AG04450 (cell line): ENCODE results near the gene SAMD13. TPM values are rescaled to one million over a fixed set of nuclear protein-coding genes. Genes with fewer than 3 reads are reported as not detected.

Source experiments
- CTCF ChIA-PET: fragments of 300-600, 350-600 bp; formaldehyde crosslinking; extraction: SDS; loops from one replicate; lab custom pipeline; 2022; ENCODE audit warnings: antibody characterized with exemption, inconsistent platforms; lab: Charles Lee
- POLR2A ChIA-PET: fragments of 350-600 bp; formaldehyde crosslinking; extraction: SDS; loops from one replicate; lab custom pipeline; 2021; ENCODE audit warnings: antibody characterized with exemption, inconsistent platforms; lab: Yijun Ruan, JAX
- DNase-seq: peaks from one replicate; pipeline ENCODE4 v3.0.0-alpha.2; 2011; ENCODE audit warnings: low read depth, low spot score
- H3K27ac ChIP-seq: one replicate; pipeline ENCODE4 v1.5.1; 2012; ENCODE audit warnings: low read depth, low read length, control low read depth
- H3K27me3 ChIP-seq: one replicate; pipeline ENCODE4 v1.6.0; 2012; ENCODE audit warnings: low read length; ENCODE audit not compliant: control insufficient read depth, insufficient read depth
- H3K4me3 ChIP-seq: 2 replicates; pipeline ENCODE4 v1.5.1; 2011; ENCODE audit warnings: mild to moderate bottlenecking, low read depth, low read length, control low read depth
- H3K9me3 ChIP-seq: 2 replicates; pipeline ENCODE4 v1.5.1; 2012; ENCODE audit warnings: low read length; ENCODE audit not compliant: control insufficient read depth, insufficient read depth
- polyA plus RNA-seq: library from polyadenylated mRNA; depleted of rRNA; stranded (reverse); fragments of >200 nt; gene quantifications from 2 replicates; pipeline ENCODE4 v1.2.3, GENCODE V29; 2011
- TF ChIP-seq, protein P1 (sequence below): IDR thresholded peaks from 2 replicates; pipeline ENCODE4 v1.5.1; 2011; ENCODE audit warnings: low read depth, low read length, control low read depth, inconsistent platforms

Gene SAMD13
- polyA plus RNA-seq, 1 experiment = 1.0 TPM

DNA sequence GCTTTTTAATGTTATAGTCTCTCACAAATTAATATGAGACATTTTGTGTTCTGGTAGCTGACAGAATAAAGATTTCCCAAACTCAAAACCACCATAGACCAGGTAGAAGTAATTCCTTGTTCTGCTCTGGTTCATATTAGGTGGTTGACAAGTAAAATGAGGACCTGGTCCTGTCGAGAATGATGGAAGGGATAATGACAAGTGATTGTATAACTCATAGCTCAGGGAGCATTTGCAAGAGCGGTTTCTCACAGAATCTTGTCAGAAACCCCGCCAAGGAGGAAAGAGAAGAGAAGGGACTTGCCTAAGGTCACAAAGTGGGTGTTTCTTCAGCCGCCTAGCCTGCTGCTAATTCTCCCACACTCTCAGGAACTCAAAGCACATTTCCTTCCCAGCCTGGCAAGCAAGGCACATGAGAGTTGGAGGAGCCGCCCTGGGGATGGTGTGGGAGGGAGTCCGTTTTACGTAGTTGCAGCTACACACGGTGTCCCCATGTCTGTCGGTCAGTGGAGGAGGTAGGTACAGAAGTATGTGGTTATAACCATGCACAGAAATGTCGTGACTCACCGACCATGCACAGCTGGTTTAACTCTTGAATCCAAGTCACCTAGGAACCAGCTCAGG, 46.5 kb downstream of the SAMD13 start:
- TF ChIP-seq, protein P1, sequence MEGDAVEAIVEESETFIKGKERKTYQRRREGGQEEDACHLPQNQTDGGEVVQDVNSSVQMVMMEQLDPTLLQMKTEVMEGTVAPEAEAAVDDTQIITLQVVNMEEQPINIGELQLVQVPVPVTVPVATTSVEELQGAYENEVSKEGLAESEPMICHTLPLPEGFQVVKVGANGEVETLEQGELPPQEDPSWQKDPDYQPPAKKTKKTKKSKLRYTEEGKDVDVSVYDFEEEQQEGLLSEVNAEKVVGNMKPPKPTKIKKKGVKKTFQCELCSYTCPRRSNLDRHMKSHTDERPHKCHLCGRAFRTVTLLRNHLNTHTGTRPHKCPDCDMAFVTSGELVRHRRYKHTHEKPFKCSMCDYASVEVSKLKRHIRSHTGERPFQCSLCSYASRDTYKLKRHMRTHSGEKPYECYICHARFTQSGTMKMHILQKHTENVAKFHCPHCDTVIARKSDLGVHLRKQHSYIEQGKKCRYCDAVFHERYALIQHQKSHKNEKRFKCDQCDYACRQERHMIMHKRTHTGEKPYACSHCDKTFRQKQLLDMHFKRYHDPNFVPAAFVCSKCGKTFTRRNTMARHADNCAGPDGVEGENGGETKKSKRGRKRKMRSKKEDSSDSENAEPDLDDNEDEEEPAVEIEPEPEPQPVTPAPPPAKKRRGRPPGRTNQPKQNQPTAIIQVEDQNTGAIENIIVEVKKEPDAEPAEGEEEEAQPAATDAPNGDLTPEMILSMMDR = no peak
- H3K27me3 ChIP-seq = no peaks in the 10 kb centered on the region
- no peak overlapping the region for H3K4me3 ChIP-seq
- no peak for DNase-seq
- H3K9me3 ChIP-seq = no peaks in the 10 kb centered on the region
- CTCF ChIA-PET = no interaction called here
- H3K27ac ChIP-seq = no peak overlapping the region
- POLR2A ChIA-PET = no interaction called here

GRCh38 chr1:84348759-84349158, 47.3 kb downstream of the SAMD13 start:
- Histone ChIP-seq H3K27me3 (no peaks in the 10 kb centered on the region), H3K9me3 (no peaks in the 10 kb centered on the region), H3K27ac (no peak overlapping the region), H3K4me3 (no peak overlapping the region)
- TF ChIP-seq, protein P1 = no peak
- POLR2A ChIA-PET = no interaction called here
- no peak for DNase-seq
- CTCF ChIA-PET = no interaction called here

DNA sequence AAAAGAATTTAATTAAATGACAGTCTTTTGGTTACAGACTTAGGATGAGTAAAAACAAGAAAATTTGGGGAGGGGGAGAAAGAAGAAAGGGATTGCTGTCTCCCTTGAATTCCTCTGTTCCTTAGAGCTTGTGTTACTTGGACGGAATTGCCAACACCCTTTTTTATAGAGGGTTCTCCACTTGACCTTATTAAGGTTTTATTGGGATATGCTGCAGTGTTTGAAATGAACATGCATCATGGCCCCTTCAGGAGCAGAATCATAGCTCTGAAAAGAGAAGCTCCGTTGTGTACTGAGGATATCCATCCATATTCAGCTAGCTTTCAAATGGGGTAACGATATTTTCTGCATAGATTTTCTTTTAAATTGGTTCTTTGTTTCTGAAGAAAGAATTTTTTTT, 48.6 kb downstream of the SAMD13 start:
- Histone ChIP-seq H3K27me3 (no peaks in the 10 kb centered on the region), H3K4me3 (no peak overlapping the region), H3K27ac (no peak overlapping the region), H3K9me3 (no peaks in the 10 kb centered on the region)
- no peak for DNase-seq
- TF ChIP-seq, protein P1 = no peak
- ChIA-PET CTCF (interaction anchor here (0.7 to 0.9 kb wide), 2 partner anchors 48 to 84 kb away, joined by 3 to 8 read pairs; no protein-coding TSS in a partner anchor), POLR2A (interaction anchor here (1.1 kb wide), 1 partner anchor 29 kb away, joined by 3 read pairs; no protein-coding TSS in a partner anchor)

- Histone ChIP-seq H3K9me3 (no peaks in the 10 kb centered on the region), H3K27me3 (no peaks in the 10 kb centered on the region), H3K4me3 (no peak overlapping the region), H3K27ac (no peak overlapping the region)
- CTCF ChIA-PET = interaction anchor here (0.7 to 0.9 kb wide), 2 partner anchors 48 to 83 kb away, joined by 3 to 8 read pairs; no protein-coding TSS in a partner anchor
- POLR2A ChIA-PET = interaction anchor here (1.1 kb wide), 1 partner anchor 28 kb away, joined by 3 read pairs; no protein-coding TSS in a partner anchor
- TF ChIP-seq, protein P1 = no peak
- DNase-seq = no peak
Observed at GRCh38 chr1:84350550-84350949, 49.0 kb downstream of the SAMD13 start.

DNA sequence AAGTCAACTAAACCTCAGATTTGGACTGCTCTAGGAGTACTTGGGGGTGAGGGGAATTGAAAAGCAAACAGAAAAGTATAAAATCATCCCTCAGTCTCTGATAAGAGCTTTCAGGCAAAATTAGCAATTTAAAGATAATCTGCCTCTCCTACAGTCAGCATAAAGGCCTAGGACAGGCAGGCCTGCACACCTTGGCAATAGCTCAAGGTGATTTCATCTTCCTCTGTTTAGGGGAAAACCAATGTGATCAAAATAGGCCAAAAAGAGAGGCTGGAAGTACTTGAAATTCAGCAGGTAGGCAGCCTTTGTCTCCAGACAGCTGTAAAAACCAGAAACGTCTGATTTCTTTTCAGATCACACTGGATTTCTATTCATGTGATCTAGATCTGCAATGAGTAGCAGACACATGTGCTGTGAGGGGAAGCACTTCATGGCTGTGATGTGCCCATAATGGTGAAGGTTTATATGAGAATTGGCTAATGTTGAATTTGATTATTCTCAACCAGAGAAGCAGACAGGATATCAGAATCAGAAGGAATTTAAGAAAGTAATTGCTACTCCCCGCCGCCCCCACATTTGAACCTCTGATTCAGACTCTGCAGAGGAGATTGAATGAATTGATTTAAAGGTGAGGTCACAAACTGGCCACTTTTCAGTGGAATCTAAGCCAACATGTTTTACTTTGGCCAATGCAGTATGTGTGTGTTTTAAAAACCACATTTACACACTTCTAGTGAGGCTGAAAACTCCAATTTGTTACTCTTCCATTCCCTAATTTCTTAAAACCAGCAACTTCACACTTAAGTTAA, 51.0 kb downstream of the SAMD13 start:
- no peak overlapping the region for H3K4me3 ChIP-seq
- no peak overlapping the region for H3K27ac ChIP-seq
- ChIA-PET CTCF (no interaction called here), POLR2A (no interaction called here)
- no peak for DNase-seq
- H3K9me3 ChIP-seq = no peaks in the 10 kb centered on the region
- TF ChIP-seq, protein P1 = no peak
- no peaks in the 10 kb centered on the region for H3K27me3 ChIP-seq
